Hepatocyte (in vitro differentiated cells): ENCODE data around the gene GALNTL6.

Experiments
- CTCF ChIP-seq: fragments of 200-600 bp; sonication (generic); IDR thresholded peaks from 2 replicates; pipeline ENCODE4 v1.5.1; 2016; ENCODE audit warnings: antibody characterized with exemption, mild to moderate bottlenecking; ENCODE audit not compliant: poor library complexity
- EZH2 ChIP-seq: fragments of 200-600 bp; sonication (generic); IDR thresholded peaks from 2 replicates; pipeline ENCODE4 v1.6.1; 2016; ENCODE audit warnings: antibody characterized with exemption, mild to moderate bottlenecking, borderline replicate concordance

- TF ChIP-seq CTCF (no peak), EZH2 (no peak)
Observed at GRCh38 chr4:171849686-171850222, 36.5 kb downstream of the GALNTL6 start.
